H1 (cell line): Measurements from ENCODE around the gene CACNG6.

Experiments
- CBX5 ChIP-seq: fragments of 300-800, 300-1000 bp; sonication (generic); IDR thresholded peaks from 2 replicates; pipeline ENCODE4 v1.7.1; 2016; ENCODE audit warnings: antibody characterized with exemption, low read length, low read depth
- CREB1 ChIP-seq: IDR thresholded peaks from 2 replicates; pipeline ENCODE4 v1.6.1; 2012; ENCODE audit warnings: inconsistent platforms
- CTCF ChIP-seq, 3 experiments: IDR thresholded peaks; 1 replicate in 2 of 3; 2 replicates in 1 of 3; pipeline versions ENCODE4 v1.5.1 to v1.6.1; 2011; ENCODE audit warnings: low read length in 3 of 3, mild to moderate bottlenecking in 3 of 3, inconsistent platforms in 2 of 3, low read depth in 1 of 3, moderate library complexity in 1 of 3; ENCODE audit not compliant: insufficient read depth in 1 of 3; ENCODE audit errors: control extremely low read depth in 1 of 3
- POLR2A ChIP-seq, 2 experiments: IDR thresholded peaks; 1 replicate in 1 of 2; 2 replicates in 1 of 2; pipeline ENCODE4 v1.6.1; 2011; ENCODE audit warnings: low read depth in 2 of 2, low read length in 2 of 2, mild to moderate bottlenecking in 2 of 2; ENCODE audit errors: control extremely low read depth in 1 of 2
- RBBP5 ChIP-seq: IDR thresholded peaks from 2 replicates; pipeline ENCODE4 v1.7.1; 2012; ENCODE audit warnings: low read depth, mild to moderate bottlenecking, inconsistent platforms, low read length, moderate library complexity, borderline replicate concordance
- RFX5 ChIP-seq: IDR thresholded peaks from 2 replicates; pipeline ENCODE4 v1.6.1; 2011; ENCODE audit warnings: low read depth, low read length, improper control_type of control experiment, borderline replicate concordance
- USF2 ChIP-seq: IDR thresholded peaks from 2 replicates; pipeline ENCODE4 v1.6.1; 2011; ENCODE audit warnings: low read length, improper control_type of control experiment
- YY1 ChIP-seq: IDR thresholded peaks from 2 replicates; pipeline ENCODE4 v1.6.1; 2011; ENCODE audit warnings: low read depth, mild to moderate bottlenecking, low read length

GRCh38 chr19:53983457-53984289 lies 7.8 kb upstream of the CACNG6 start:
- TF ChIP-seq POLR2A (IDR thresholded peaks at IDR 0.05; ENCODE audit: control extremely low read depth in 1 of 2, low read depth in 2 of 2, low read length in 2 of 2), result no peak; a peak in 1 of 3 replicates
- TF ChIP-seq CBX5, result no peak
- no peak for TF ChIP-seq YY1
- TF ChIP-seq USF2, result no peak
- no peak for TF ChIP-seq CTCF (IDR thresholded peaks at IDR 0.05; ENCODE audit: control extremely low read depth in 1 of 3, insufficient read depth in 1 of 3, low read depth in 1 of 3, low read length in 3 of 3)
- TF ChIP-seq CREB1, result no peak
- no peak for TF ChIP-seq RBBP5
- TF ChIP-seq RFX5, result no peak
